K562 (cell line): ENCODE data around the gene SEC61A1. TPM values are rescaled to one million over a fixed set of nuclear protein-coding genes. Genes with fewer than 3 reads are reported as not detected.

Experiments used
- CSDE1 ChIP-seq, 2 experiments: fragments of 450-650 bp; IDR thresholded peaks; 2 replicates each; pipeline ENCODE4 v1.6.1; 2016; ENCODE audit warnings: mild to moderate bottlenecking in 1 of 2
- ELF2 ChIP-seq: fragments of 250-450 bp; sonication (Bioruptor Pico); IDR thresholded peaks from 2 replicates; pipeline ENCODE4 v1.5.0; 2021; ENCODE audit warnings: mild to moderate bottlenecking
- HNRNPL ChIP-seq: fragments of 200-400 bp; formaldehyde crosslinking; IDR thresholded peaks from 2 replicates; pipeline ENCODE4 v1.6.1; 2017; ENCODE audit warnings: low read depth, mild to moderate bottlenecking, low read length
- JUNB ChIP-seq: fragments of 450-650 bp; formaldehyde crosslinking; conservative IDR thresholded peaks from 2 replicates; pipeline ENCODE4 v1.4.0; 2020; ENCODE audit warnings: mild to moderate bottlenecking
- MCM5 ChIP-seq: fragments of 450-650 bp; IDR thresholded peaks from 2 replicates; pipeline ENCODE4 v1.6.1; 2016; ENCODE audit warnings: low read depth
- RAD51 ChIP-seq: fragments of 450-650 bp; IDR thresholded peaks from 2 replicates; pipeline ENCODE4 v1.7.1; 2016; ENCODE audit warnings: low read depth, mild to moderate bottlenecking, borderline replicate concordance
- RBM14 ChIP-seq: fragments of 200-400 bp; formaldehyde crosslinking; IDR thresholded peaks from 2 replicates; pipeline ENCODE4 v1.6.1; 2018; ENCODE audit warnings: low read depth, mild to moderate bottlenecking, low read length, moderate library complexity, borderline replicate concordance; ENCODE audit not compliant: insufficient read depth
- TRIM24 ChIP-seq, 2 experiments: fragments of 450-650 bp; IDR thresholded peaks; 2 replicates each; pipeline ENCODE4 v1.6.1; 2016
- polyA plus RNA-seq, 8 experiments: library from polyadenylated mRNA; depleted of rRNA in 4 of 8; stranded (reverse) in 5 of 8; unstranded in 3 of 8; fragments of >200 nt; fragmentation: Nextera tagmentation in 2 of 8; fragmentation: Illumina TruSeq in 1 of 8; extraction: Ambion mirVana in 2 of 8; extraction: Trizol in 1 of 8; gene quantifications; 2 replicates each; pipeline versions ENCODE4 v1.2.1 to v1.2.3, GENCODE V29; 2011 to 2014; ENCODE audit warnings: inconsistent platforms in 1 of 8, missing spikeins in 1 of 8
- total RNA-seq, 7 experiments: library from RNA; depleted of rRNA in 6 of 7; stranded (reverse); fragments of >200 nt in 6 of 7; fragmentation: Illumina TruSeq in 2 of 7; extraction: Trizol in 2 of 7; gene quantifications; 2 replicates each; pipeline versions ENCODE4 v1.2.1 to v1.2.3, GENCODE V29; 2011 to 2021; ENCODE audit warnings: low replicate concordance in 1 of 7
- TF ChIP-seq, protein P1 (sequence below): fragments of 450-650 bp; IDR thresholded peaks from 2 replicates; pipeline ENCODE4 v1.6.1; 2016; ENCODE audit warnings: low read depth
- TF ChIP-seq, protein P2 (sequence below): sonication (generic); formaldehyde crosslinking; IDR thresholded peaks from 2 replicates; pipeline ENCODE4 v1.8.0; 2022; ENCODE audit warnings: mild to moderate bottlenecking, low read depth, missing genetic modification reagents
- TF ChIP-seq, protein P3 (sequence below): fragments of 250-450 bp; sonication (Bioruptor Pico); IDR thresholded peaks from 2 replicates; pipeline ENCODE4 v1.6.1; 2021; ENCODE audit warnings: mild to moderate bottlenecking
- TF ChIP-seq, protein P4 (sequence below): sonication (generic); formaldehyde crosslinking; IDR thresholded peaks from 2 replicates; pipeline ENCODE4 v1.9.0; 2022; ENCODE audit warnings: mild to moderate bottlenecking, missing genetic modification reagents

The SEC61A1 gene
- total and polyA plus RNA-seq, 9 of the 15 experiments (the other 6 are each of a cell fraction or from before 2014, with no cell fraction given), result 1.9 to 140 (median 79.1) TPM

DNA sequence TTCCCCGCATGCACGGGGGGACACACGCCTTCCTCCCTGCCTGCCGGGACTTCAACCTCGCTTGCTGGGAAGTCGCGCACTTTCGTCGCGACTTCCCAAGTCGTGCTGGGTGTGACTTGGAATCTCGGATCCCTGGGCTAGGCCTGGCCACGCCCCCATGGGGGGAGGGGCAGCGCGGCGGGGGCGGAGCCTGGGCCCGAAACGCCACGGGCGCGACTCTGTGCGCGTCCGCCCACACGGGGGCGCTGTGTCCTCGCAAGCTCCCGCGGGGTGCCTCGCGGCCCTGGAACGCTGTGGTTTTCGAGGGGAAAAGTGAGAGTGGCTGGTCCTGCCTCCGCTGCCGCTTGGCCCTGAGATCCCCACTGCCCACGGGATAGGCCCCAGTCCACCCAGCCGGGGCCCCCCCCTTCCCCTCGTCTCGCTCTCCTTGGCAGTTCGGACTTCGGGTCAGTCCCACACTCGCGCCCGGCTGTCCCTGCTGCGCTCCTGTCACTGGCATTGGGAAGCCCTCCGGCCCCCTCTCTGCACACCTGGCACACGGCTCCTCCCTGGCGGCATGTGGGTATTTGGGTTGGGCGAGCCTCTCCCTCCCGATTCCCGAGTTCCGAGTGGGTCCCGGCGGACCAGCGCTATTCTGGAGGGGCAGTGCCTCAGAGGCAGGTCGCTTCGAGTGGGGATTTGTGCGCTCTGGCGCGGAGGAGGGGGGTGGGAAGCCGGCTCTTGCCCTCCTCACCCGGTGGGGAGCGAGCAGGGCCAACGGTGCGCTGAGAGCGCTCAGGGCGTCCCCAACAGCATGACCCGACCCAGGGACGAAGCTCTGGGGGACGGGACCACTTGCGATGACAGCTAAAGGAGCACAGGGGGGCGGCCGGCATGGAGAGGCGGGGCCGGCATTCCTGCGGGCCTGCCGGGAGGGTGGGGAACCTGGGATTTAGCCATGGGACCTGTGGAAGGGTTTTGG is 23.6 kb downstream of the SEC61A1 start (continued):
- TF ChIP-seq RBM14 (no peak), RAD51 (no peak), HNRNPL (no peak), TRIM24 (IDR thresholded peaks at IDR 0.05) (no peak), CSDE1 (IDR thresholded peaks at IDR 0.05) (no peak), MCM5 (no peak), ELF2 (0 out of 2 replicates have a peak, but pooled peaks have one; percentile 29), JUNB (no peak)
- TF ChIP-seq, protein P1, sequence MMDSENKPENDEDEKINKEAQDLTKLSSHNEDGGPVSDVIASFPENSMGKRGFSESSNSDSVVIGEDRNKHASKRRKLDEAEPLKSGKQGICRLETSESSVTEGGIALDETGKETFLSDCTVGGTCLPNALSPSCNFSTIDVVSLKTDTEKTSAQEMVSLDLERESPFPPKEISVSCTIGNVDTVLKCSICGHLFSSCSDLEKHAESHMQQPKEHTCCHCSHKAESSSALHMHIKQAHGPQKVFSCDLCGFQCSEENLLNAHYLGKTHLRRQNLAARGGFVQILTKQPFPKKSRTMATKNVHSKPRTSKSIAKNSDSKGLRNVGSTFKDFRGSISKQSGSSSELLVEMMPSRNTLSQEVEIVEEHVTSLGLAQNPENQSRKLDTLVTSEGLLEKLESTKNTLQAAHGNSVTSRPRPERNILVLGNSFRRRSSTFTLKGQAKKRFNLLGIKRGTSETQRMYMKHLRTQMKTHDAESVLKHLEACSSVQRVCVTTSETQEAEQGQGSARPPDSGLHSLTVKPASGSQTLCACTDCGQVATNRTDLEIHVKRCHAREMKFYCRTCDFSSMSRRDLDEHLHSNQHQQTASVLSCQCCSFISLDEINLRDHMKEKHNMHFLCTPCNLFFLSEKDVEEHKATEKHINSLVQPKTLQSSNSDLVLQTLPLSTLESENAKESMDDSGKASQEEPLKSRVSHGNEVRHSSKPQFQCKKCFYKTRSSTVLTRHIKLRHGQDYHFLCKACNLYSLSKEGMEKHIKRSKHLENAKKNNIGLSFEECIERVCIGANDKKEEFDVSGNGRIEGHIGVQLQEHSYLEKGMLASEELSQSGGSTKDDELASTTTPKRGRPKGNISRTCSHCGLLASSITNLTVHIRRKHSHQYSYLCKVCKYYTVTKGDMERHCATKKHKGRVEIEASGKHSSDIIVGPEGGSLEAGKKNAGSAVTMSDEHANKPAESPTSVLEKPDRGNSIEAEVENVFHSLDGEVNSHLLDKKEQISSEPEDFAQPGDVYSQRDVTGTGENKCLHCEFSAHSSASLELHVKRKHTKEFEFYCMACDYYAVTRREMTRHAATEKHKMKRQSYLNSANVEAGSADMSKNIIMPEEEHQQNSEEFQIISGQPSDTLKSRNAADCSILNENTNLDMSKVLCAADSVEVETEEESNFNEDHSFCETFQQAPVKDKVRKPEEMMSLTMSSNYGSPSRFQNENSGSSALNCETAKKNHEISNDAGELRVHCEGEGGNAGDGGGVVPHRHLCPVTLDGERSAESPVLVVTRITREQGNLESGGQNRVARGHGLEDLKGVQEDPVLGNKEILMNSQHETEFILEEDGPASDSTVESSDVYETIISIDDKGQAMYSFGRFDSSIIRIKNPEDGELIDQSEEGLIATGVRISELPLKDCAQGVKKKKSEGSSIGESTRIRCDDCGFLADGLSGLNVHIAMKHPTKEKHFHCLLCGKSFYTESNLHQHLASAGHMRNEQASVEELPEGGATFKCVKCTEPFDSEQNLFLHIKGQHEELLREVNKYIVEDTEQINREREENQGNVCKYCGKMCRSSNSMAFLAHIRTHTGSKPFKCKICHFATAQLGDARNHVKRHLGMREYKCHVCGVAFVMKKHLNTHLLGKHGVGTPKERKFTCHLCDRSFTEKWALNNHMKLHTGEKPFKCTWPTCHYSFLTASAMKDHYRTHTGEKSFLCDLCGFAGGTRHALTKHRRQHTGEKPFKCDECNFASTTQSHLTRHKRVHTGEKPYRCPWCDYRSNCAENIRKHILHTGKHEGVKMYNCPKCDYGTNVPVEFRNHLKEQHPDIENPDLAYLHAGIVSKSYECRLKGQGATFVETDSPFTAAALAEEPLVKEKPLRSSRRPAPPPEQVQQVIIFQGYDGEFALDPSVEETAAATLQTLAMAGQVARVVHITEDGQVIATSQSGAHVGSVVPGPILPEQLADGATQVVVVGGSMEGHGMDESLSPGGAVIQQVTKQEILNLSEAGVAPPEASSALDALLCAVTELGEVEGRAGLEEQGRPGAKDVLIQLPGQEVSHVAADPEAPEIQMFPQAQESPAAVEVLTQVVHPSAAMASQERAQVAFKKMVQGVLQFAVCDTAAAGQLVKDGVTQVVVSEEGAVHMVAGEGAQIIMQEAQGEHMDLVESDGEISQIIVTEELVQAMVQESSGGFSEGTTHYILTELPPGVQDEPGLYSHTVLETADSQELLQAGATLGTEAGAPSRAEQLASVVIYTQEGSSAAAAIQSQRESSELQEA, result no peak
- TF ChIP-seq, protein P2, sequence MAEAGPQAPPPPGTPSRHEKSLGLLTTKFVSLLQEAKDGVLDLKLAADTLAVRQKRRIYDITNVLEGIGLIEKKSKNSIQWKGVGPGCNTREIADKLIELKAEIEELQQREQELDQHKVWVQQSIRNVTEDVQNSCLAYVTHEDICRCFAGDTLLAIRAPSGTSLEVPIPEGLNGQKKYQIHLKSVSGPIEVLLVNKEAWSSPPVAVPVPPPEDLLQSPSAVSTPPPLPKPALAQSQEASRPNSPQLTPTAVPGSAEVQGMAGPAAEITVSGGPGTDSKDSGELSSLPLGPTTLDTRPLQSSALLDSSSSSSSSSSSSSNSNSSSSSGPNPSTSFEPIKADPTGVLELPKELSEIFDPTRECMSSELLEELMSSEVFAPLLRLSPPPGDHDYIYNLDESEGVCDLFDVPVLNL (CRISPR knock-in tag), result no peak
- TF ChIP-seq, protein P3, sequence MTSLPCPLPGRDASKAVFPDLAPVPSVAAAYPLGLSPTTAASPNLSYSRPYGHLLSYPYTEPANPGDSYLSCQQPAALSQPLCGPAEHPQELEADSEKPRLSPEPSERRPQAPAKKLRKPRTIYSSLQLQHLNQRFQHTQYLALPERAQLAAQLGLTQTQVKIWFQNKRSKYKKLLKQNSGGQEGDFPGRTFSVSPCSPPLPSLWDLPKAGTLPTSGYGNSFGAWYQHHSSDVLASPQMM, result no peak
- TF ChIP-seq, protein P4, sequence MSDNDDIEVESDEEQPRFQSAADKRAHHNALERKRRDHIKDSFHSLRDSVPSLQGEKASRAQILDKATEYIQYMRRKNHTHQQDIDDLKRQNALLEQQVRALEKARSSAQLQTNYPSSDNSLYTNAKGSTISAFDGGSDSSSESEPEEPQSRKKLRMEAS (CRISPR knock-in tag), result peak; percentile 64
